ENCODE data around the gene PLEKHJ1.
"Not testable (repeated sequence)": the region's sequence is repeated elsewhere in the genome, so short reads cannot be mapped to it uniquely, and the experiment has no call there.

Gene PLEKHJ1

GRCh38 chr19:2236314-2237050 is at the start of gene PLEKHJ1, which contains the start of gene SF3A2:
PLEKHJ1 (minus strand) TSS chr19:2236329; CDS start chr19:2236248, 81 bp downstream.
SF3A2 (plus strand) TSS chr19:2236824; CDS start chr19:2243419, 6,595 bp downstream.
- peak; percentile 100 for DNase-seq

GRCh38 chr19:2283835-2284507 is 47.8 kb upstream of the PLEKHJ1 start:
- DNase-seq: no peak

GRCh38 chr19:2282862-2283237 is 46.7 kb upstream of the PLEKHJ1 start:
- DNase-seq: no peak

- DNase-seq: peak; percentile 64
Observed at GRCh38 chr19:2282062-2282861, 46.1 kb upstream of the PLEKHJ1 start, which contains the start of gene PEAK3. PEAK3 (minus strand) TSS chr19:2282175; CDS start chr19:2280931, 1,244 bp downstream.

- not testable (repeated sequence) for DNase-seq
Observed at GRCh38 chr19:2281265-2282061, 45.3 kb upstream of the PLEKHJ1 start.

GRCh38 chr19:2280633-2281264 is 44.6 kb upstream of the PLEKHJ1 start:
- DNase-seq: no peak

GRCh38 chr19:2278459-2279158 is 42.5 kb upstream of the PLEKHJ1 start:
- DNase-seq: no peak

- no peak for DNase-seq
Observed at GRCh38 chr19:2277138-2277537, 41.0 kb upstream of the PLEKHJ1 start.

- DNase-seq: no peak
Observed at GRCh38 chr19:2276429-2276986, 40.4 kb upstream of the PLEKHJ1 start.

GRCh38 chr19:2275588-2276428 is 39.7 kb upstream of the PLEKHJ1 start:
- DNase-seq: no peak

- DNase-seq: no peak
Observed at GRCh38 chr19:2274931-2275535, 38.9 kb upstream of the PLEKHJ1 start.

- DNase-seq: no peak
Observed at GRCh38 chr19:2274185-2274711, 38.1 kb upstream of the PLEKHJ1 start.

GRCh38 chr19:2273356-2274184 is 37.4 kb upstream of the PLEKHJ1 start:
- DNase-seq: peak; percentile 95

GRCh38 chr19:2271234-2272103 is 35.3 kb upstream of the PLEKHJ1 start:
- peak; percentile 66 for DNase-seq

GRCh38 chr19:2270423-2271233 is 34.5 kb upstream of the PLEKHJ1 start:
- DNase-seq: peak; percentile 87

GRCh38 chr19:2270157-2270422 is 34.0 kb upstream of the PLEKHJ1 start:
- DNase-seq: peak; percentile 72
